Measurements from ENCODE around the gene ANGPTL4.
"Not testable (repeated sequence)": the region's sequence is repeated elsewhere in the genome, so short reads cannot be mapped to it uniquely, and the experiment has no call there.

The ANGPTL4 gene

GRCh38 chr19:8401981-8402411 is 38.0 kb downstream of the ANGPTL4 start:
- ChIA-PET CTCF (interaction anchor here (1.1 to 2.0 kb wide), 2 partner anchors 11 to 48 kb away, joined by 5 read pairs; partner anchors contain the start of gene MARCHF2), POLR2A (no interaction called here)
- H3K4me3 ChIP-seq (ENCODE audit: low read depth, low read length): no peak overlapping the region
- TF ChIP-seq, protein P1, sequence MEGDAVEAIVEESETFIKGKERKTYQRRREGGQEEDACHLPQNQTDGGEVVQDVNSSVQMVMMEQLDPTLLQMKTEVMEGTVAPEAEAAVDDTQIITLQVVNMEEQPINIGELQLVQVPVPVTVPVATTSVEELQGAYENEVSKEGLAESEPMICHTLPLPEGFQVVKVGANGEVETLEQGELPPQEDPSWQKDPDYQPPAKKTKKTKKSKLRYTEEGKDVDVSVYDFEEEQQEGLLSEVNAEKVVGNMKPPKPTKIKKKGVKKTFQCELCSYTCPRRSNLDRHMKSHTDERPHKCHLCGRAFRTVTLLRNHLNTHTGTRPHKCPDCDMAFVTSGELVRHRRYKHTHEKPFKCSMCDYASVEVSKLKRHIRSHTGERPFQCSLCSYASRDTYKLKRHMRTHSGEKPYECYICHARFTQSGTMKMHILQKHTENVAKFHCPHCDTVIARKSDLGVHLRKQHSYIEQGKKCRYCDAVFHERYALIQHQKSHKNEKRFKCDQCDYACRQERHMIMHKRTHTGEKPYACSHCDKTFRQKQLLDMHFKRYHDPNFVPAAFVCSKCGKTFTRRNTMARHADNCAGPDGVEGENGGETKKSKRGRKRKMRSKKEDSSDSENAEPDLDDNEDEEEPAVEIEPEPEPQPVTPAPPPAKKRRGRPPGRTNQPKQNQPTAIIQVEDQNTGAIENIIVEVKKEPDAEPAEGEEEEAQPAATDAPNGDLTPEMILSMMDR (IDR thresholded peaks at IDR 0.05; ENCODE audit: insufficient read depth, low read length, missing control alignments): no peak
- DNase-seq (ENCODE audit: low read depth, low spot score): no peak

DNA sequence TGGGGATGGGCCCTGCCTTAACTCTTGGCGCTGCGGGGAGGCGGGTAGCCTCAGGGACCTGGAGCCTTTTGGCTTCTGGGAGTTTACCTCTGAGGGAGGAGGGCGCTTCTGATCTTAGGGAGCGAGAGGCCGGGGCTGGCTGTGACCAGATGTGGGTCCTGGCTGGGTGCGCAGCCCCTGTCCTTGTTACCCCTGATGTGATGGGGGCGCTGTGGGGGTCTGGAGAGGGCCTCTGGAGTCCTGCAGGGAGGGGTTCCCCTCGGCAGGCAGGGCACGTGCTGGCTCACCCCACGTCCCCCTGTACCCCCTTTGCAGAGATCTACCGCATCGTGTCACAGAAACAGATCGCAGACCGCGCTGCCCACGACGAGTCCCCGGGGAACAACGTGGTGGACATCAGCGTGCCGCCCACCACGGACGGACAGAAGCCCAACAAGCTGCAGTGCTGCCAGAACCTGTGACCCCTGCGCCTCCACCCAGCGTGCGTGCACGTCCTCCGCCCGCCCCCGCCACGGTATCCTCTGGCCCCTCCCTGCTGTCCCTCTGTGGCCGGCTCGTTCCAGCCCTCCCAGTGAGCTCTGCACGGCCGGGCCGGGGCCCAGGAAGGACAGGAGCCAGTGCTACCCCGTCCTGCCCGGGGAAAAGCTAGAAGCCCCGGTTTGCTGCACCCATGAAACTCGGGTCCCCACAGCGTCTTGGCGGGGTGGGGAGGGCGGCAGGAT is 39.3 kb downstream of the ANGPTL4 start:
- CTCF ChIA-PET: interaction anchor here (1.1 to 3.7 kb wide), 3 partner anchors 9 to 49 kb away, joined by 5 to 20 read pairs (median 8); partner anchors contain the start of gene MARCHF2
- no peak overlapping the region for H3K4me3 ChIP-seq (ENCODE audit: low read depth, low read length)
- DNase-seq (ENCODE audit: low read depth, low spot score): no peak
- TF ChIP-seq, protein P1 (IDR thresholded peaks at IDR 0.05; ENCODE audit: insufficient read depth, low read length, missing control alignments): no peak
- POLR2A ChIA-PET: no interaction called here

DNA sequence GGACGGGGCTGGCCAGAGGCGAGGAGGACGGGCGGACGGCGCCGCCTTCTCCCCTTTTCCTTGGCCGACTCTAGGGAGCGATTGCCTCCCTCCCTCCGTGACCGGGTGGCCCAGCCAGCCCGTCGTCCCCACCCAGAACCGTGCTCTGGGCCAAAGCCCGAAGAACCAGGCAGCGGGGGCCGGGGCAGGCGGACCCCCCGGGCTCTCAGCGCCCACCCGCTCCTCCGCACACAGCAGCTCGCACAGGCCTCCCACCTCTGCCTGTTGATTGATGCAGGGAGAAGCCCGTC is 39.8 kb downstream of the ANGPTL4 start:
- no peak overlapping the region for H3K4me3 ChIP-seq (ENCODE audit: low read depth, low read length)
- no peak for DNase-seq (ENCODE audit: low read depth, low spot score)
- POLR2A ChIA-PET: no interaction called here
- TF ChIP-seq, protein P1 (IDR thresholded peaks at IDR 0.05; ENCODE audit: insufficient read depth, low read length, missing control alignments): no peak
- CTCF ChIA-PET: interaction anchor here (1.2 to 3.7 kb wide), 3 partner anchors 8 to 49 kb away, joined by 4 to 20 read pairs (median 8); partner anchors contain the start of gene MARCHF2

DNA sequence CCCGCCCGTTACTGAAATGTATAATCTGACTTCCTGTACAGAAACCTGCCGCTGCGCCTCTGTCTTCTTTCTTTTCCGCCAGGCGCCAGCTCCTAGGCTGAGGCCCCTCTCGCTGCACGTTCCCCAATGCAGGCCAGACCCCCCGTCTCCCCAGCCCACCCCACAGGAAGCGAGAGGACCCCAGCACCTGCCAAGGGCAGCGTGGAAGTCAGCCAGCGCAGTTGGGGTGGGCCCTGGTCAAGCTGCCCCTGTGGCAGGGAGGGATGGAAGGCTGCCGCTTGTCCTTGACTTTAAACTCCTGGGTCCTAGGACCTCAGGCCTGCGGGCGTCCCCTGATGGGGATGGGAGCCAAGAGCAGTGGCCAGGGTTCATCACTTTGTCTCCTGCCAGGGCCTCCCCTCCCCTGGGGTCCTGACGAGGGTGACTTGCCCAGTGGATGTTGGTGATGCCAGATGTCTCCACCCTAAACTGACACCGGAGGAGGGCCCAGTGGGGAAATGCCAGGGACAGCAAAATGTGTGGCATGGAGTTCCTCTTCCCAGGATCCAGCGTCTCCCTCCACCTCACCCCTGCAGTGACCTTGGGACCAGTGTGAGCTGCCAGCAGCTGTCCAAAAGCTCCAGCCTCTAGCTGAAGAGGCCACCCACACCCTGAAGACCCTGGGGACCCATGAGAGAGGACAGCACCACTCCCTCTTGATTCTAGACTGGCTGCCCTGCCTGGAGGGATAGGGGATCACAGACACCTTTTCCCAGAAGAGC is 40.6 kb downstream of the ANGPTL4 start:
- H3K4me3 ChIP-seq (ENCODE audit: low read depth, low read length): no peak overlapping the region
- DNase-seq (ENCODE audit: low read depth, low spot score): no peak
- TF ChIP-seq, protein P1 (IDR thresholded peaks at IDR 0.05; ENCODE audit: insufficient read depth, low read length, missing control alignments): no peak
- ChIA-PET POLR2A (interaction anchor here (0.6 to 1.1 kb wide), 2 partner anchors 60 to 137 kb away, joined by 3 read pairs; no protein-coding TSS in a partner anchor), CTCF (interaction anchor here (0.9 to 3.7 kb wide), 5 partner anchors 8 to 50 kb away, joined by 4 to 20 read pairs (median 6); partner anchors contain the start of gene MARCHF2)

- POLR2A ChIA-PET; H3K4me3 ChIP-seq (ENCODE audit: low read depth, low read length); DNase-seq (ENCODE audit: low read depth, low spot score): not testable (repeated sequence)
- CTCF ChIA-PET: interaction anchor here (0.7 to 5.7 kb wide), 9 partner anchors 13 to 169 kb away, joined by 3 to 53 read pairs (median 12); partner anchors contain the start of gene MYO1F
These were observed 46.8 kb downstream of the ANGPTL4 start for GRCh38 chr19:8410718-8411117.

- TF ChIP-seq, protein P1 (IDR thresholded peaks at IDR 0.05; ENCODE audit: insufficient read depth, low read length, missing control alignments): peak; percentile 57
- ChIA-PET CTCF (interaction anchor here (0.5 to 5.7 kb wide), 26 partner anchors 8 to 166 kb away, joined by 3 to 53 read pairs (median 6); partner anchors contain the start of genes ANGPTL4, MYO1F, RAB11B and ZNF414), POLR2A (interaction anchor here (0.6 to 1.6 kb wide), 7 partner anchors 11 to 121 kb away, joined by 3 to 14 read pairs (median 4); partner anchors contain the start of genes RAB11B and ZNF414)
- peak; percentile 74 for DNase-seq (ENCODE audit: low read depth, low spot score)
- peak within 1 kb of the TSS; percentile 67 for H3K4me3 ChIP-seq (ENCODE audit: low read depth, low read length)
These were observed 49.1 kb downstream of the ANGPTL4 start, which contains the start of gene MARCHF2 for GRCh38 chr19:8412783-8413628. Gene MARCHF2 (plus strand): TSS chr19:8413305. CDS start chr19:8421841, 8,536 bp downstream.

Data from AG04449 (cell line).